Measurements from ENCODE around the gene WDR59.

GRCh38 chr16:74872302-74872701 is 112.6 kb downstream of the WDR59 start:
- TF ChIP-seq EZH2phosphoT487 (IDR thresholded peaks at IDR 0.05): no peak
- TF ChIP-seq CTCF (IDR thresholded peaks at IDR 0.05): no peak

Data from neural progenitor cell (in vitro differentiated cells).